ENCODE data around the gene KIAA0825.

The KIAA0825 gene

DNA sequence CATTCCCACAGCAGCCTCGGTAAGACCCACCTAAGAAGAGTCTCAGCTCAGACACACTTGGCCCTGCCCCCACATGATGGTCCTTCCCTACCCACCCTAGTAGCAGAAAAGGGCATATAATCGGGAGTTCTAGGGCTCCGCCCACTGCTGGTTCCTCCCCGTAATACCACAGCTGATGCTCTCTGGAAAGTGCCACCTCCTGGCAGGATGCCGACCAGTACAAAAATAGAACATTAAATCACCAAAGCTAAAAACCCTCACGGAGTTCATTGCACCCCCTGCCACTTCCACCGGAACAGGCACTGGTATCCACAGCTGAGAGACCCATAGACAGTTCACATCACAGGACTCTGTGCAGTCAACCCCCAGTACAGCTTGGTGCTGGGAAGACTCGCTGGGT lies 271.3 kb downstream of the KIAA0825 start:
- Histone ChIP-seq H3K36me3 (replicated peaks) (no peaks in the 10 kb centered on the region), H3K4me3 (no peak overlapping the region), H3K27me3 (ENCODE audit: low read depth) (0 out of 2 replicates have a peak, but pooled peaks cover 2% of the 10 kb centered on the region), H3K9me3 (peaks cover 6% of the 10 kb centered on the region), H3K4me1 (no peaks in the 10 kb centered on the region)
- in situ Hi-C loops (cut with MboI; ENCODE audit: low sequenced_read_pairs) = no loop called here
- no peak for DNase-seq (ENCODE audit: low spot score in 2 of 2)

DNA sequence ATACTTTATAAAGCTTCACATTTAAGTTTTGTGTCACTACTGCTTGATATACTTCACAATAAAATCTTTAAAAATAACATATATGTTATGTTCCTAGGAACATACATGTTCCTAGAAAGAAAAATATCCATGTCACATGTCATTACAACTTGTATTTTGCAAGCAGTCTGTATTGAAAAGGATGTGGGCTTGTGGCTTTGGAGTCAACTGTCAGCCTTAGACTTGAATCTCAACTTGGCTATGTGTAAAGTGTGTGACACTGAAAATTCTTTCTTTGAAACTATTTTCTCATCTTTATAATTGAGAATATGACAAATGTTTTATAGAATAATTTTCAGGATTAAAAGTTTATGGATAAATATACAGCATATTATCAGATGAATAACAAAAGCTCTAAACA lies 273.1 kb downstream of the KIAA0825 start:
- Histone ChIP-seq H3K4me1 (no peaks in the 10 kb centered on the region), H3K9me3 (peaks cover 6% of the 10 kb centered on the region), H3K27me3 (ENCODE audit: low read depth) (no peaks in the 10 kb centered on the region), H3K36me3 (replicated peaks) (no peaks in the 10 kb centered on the region), H3K4me3 (no peak overlapping the region)
- no peak for DNase-seq (ENCODE audit: low spot score in 2 of 2)
- in situ Hi-C loops (cut with MboI; ENCODE audit: low sequenced_read_pairs) = no loop called here

DNA sequence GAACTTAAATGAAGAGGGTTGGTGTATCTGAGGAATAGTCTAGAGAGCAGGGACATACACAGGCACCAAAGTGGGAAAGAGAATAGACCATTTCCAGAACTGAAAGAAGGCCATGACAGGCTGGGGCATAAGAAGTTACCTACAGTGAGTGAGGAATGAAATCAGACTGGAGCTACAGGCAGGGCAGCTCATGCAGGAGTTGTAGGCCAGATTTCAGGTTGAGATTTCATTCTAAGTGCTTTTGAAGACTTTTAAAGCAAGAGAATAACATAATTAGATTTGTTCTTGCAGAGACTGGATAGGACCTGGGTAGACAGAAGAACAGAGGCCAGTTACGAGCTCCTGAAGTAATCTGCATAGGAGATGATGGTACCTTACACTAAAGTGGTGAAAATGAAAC lies 280.8 kb downstream of the KIAA0825 start:
- Histone ChIP-seq H3K27me3 (ENCODE audit: low read depth) (no peaks in the 10 kb centered on the region), H3K36me3 (replicated peaks) (no peaks in the 10 kb centered on the region), H3K9me3 (no peaks in the 10 kb centered on the region), H3K4me3 (no peak overlapping the region), H3K4me1 (peaks cover under 1% of the 10 kb centered on the region; the same call in 1 of the 2 replicates)
- in situ Hi-C loops (cut with MboI; ENCODE audit: low sequenced_read_pairs) = no loop called here
- DNase-seq (ENCODE audit: low spot score in 2 of 2) = no peak

DNA sequence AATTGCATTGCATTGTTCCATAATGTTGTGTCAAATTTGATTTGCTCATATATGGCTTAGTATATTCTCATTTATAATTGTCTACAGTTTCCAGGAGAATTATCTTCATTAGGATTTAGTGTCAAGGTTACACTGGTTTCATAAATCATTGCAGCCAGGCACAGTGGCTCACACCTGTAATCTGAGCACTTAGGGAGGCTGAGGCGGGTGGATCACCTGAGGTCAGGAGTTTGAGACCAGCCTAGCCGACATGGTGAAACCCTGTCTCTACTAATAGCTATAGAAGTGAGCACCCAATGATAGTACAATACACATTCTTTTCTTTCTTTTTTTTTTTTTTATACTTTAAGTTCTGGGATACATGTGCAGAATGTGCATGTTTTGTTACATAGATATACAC lies 282.5 kb downstream of the KIAA0825 start:
- in situ Hi-C loops (cut with MboI; ENCODE audit: low sequenced_read_pairs) = no loop called here

GRCh38 chr5:94329115-94329514 lies 289.3 kb downstream of the KIAA0825 start:
- Histone ChIP-seq H3K27me3 (ENCODE audit: low read depth) (no peaks in the 10 kb centered on the region), H3K36me3 (replicated peaks) (no peaks in the 10 kb centered on the region), H3K9me3 (peaks cover 2% of the 10 kb centered on the region; the same call in 1 of the 2 replicates), H3K4me3 (no peak overlapping the region), H3K4me1 (peaks cover 2% of the 10 kb centered on the region; the same call in 1 of the 2 replicates)
- in situ Hi-C loops (cut with MboI; ENCODE audit: low sequenced_read_pairs) = no loop called here
- no peak for DNase-seq (ENCODE audit: low spot score in 2 of 2)

More for the DNA sequence above, 282.5 kb downstream of the KIAA0825 start:
- H3K9me3 ChIP-seq = peaks cover 2% of the 10 kb centered on the region; the same call in 1 of the 2 replicates
- no peaks in the 10 kb centered on the region for H3K27me3 ChIP-seq (ENCODE audit: low read depth)
- peaks cover 2% of the 10 kb centered on the region; the same call in 1 of the 2 replicates for H3K4me1 ChIP-seq
- H3K36me3 ChIP-seq (replicated peaks) = no peaks in the 10 kb centered on the region
- no peak overlapping the region for H3K4me3 ChIP-seq
- no peak for DNase-seq (ENCODE audit: low spot score in 2 of 2)

DNA sequence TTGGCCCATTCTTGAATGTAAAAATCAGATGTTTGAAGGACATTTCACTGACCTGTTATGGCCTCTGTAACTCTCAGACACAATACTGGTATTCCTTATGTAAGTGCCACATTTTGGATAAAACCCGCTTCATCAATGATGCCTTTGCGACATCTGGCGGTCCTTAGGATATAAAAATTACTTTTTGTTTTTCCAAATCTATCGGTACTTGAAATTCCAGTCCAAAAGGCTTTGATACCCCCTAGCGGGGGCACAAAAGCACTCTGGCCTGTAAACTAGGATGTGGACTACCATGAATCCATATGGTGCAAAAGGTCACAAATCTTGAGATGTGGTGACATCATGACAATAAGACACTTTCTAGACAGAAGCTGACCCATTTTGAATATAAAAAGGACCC lies 291.8 kb downstream of the KIAA0825 start:
- Histone ChIP-seq H3K9me3 (no peaks in the 10 kb centered on the region), H3K4me3 (no peak overlapping the region), H3K27me3 (ENCODE audit: low read depth) (no peaks in the 10 kb centered on the region; the same call in 1 of the 2 replicates), H3K36me3 (replicated peaks) (no peaks in the 10 kb centered on the region), H3K4me1 (no peaks in the 10 kb centered on the region)
- DNase-seq (ENCODE audit: low spot score in 2 of 2) = no peak
- in situ Hi-C loops (cut with MboI; ENCODE audit: low sequenced_read_pairs) = no loop called here

- H3K9me3 ChIP-seq = no peaks in the 10 kb centered on the region
- peaks cover 15% of the 10 kb centered on the region for H3K4me1 ChIP-seq
- H3K36me3 ChIP-seq (replicated peaks) = no peaks in the 10 kb centered on the region
- no peak overlapping the region for H3K4me3 ChIP-seq
- no peaks in the 10 kb centered on the region; the same call in 1 of the 2 replicates for H3K27me3 ChIP-seq (ENCODE audit: low read depth)
- DNase-seq (ENCODE audit: low spot score in 2 of 2) = no peak
- in situ Hi-C loops (cut with MboI; ENCODE audit: low sequenced_read_pairs) = no loop called here
Measured at GRCh38 chr5:94316916-94317838, 301.2 kb downstream of the KIAA0825 start.

GRCh38 chr5:94314460-94315131 lies 303.8 kb downstream of the KIAA0825 start:
- Histone ChIP-seq H3K27me3 (ENCODE audit: low read depth) (no peaks in the 10 kb centered on the region), H3K4me3 (no peak overlapping the region), H3K4me1 (peaks cover 23% of the 10 kb centered on the region), H3K36me3 (replicated peaks) (no peaks in the 10 kb centered on the region), H3K9me3 (no peaks in the 10 kb centered on the region)
- DNase-seq (ENCODE audit: low spot score in 2 of 2) = no peak
- in situ Hi-C loops (cut with MboI; ENCODE audit: low sequenced_read_pairs) = no loop called here

GRCh38 chr5:94313696-94314095 lies 304.7 kb downstream of the KIAA0825 start:
- Histone ChIP-seq H3K4me3 (no peak overlapping the region), H3K36me3 (replicated peaks) (no peaks in the 10 kb centered on the region), H3K27me3 (ENCODE audit: low read depth) (no peaks in the 10 kb centered on the region), H3K9me3 (no peaks in the 10 kb centered on the region), H3K4me1 (peaks cover 23% of the 10 kb centered on the region)
- no peak for DNase-seq (ENCODE audit: low spot score in 2 of 2)
- in situ Hi-C loops (cut with MboI; ENCODE audit: low sequenced_read_pairs) = no loop called here

- H3K4me1 ChIP-seq = peaks cover 23% of the 10 kb centered on the region
- no peaks in the 10 kb centered on the region for H3K9me3 ChIP-seq
- no peak overlapping the region for H3K4me3 ChIP-seq
- in situ Hi-C loops (cut with MboI; ENCODE audit: low sequenced_read_pairs) = no loop called here
- no peak for DNase-seq (ENCODE audit: low spot score in 2 of 2)
- no peaks in the 10 kb centered on the region for H3K27me3 ChIP-seq (ENCODE audit: low read depth)
- H3K36me3 ChIP-seq (replicated peaks) = no peaks in the 10 kb centered on the region
Measured at GRCh38 chr5:94313188-94313587, 305.2 kb downstream of the KIAA0825 start.

GRCh38 chr5:94312298-94312697 lies 306.1 kb downstream of the KIAA0825 start:
- Histone ChIP-seq H3K9me3 (no peaks in the 10 kb centered on the region), H3K4me1 (peaks cover 23% of the 10 kb centered on the region), H3K4me3 (no peak overlapping the region), H3K27me3 (ENCODE audit: low read depth) (no peaks in the 10 kb centered on the region), H3K36me3 (replicated peaks) (no peaks in the 10 kb centered on the region)
- DNase-seq (ENCODE audit: low spot score in 2 of 2) = peak in 1 of 2 experiments; percentile 20
- in situ Hi-C loops (cut with MboI; ENCODE audit: low sequenced_read_pairs) = no loop called here

- Histone ChIP-seq H3K36me3 (replicated peaks) (no peaks in the 10 kb centered on the region), H3K27me3 (ENCODE audit: low read depth) (no peaks in the 10 kb centered on the region; the same call in 1 of the 2 replicates), H3K4me3 (no peak overlapping the region), H3K9me3 (no peaks in the 10 kb centered on the region), H3K4me1 (peaks cover 23% of the 10 kb centered on the region)
- DNase-seq (ENCODE audit: low spot score in 2 of 2) = no peak
- in situ Hi-C loops (cut with MboI; ENCODE audit: low sequenced_read_pairs) = no loop called here
Measured at GRCh38 chr5:94310833-94311232, 307.6 kb downstream of the KIAA0825 start.

DNA sequence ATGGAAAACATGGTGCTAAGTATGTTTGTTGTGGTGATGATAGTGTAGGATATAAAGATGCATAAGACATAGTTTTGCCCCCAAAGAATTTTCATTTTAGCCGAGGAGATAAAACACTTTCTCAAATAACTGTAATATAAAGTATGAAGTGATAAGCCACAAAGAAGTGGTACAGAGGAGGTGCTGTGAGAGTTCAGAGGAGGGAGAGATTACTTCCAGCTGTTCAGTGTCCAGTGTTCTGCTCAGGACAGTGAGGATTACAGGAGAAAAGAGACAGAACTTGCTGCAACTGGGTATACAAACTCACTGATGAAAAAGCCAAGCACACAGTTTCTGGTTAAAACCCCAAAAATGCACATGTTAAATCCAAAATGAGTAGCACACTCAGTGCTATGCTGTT lies 309.3 kb downstream of the KIAA0825 start:
- Histone ChIP-seq H3K4me1 (peaks cover 18% of the 10 kb centered on the region), H3K27me3 (ENCODE audit: low read depth) (no peaks in the 10 kb centered on the region; the same call in 1 of the 2 replicates), H3K4me3 (no peak overlapping the region), H3K36me3 (replicated peaks) (no peaks in the 10 kb centered on the region), H3K9me3 (no peaks in the 10 kb centered on the region)
- DNase-seq (ENCODE audit: low spot score in 2 of 2) = no peak
- in situ Hi-C loops (cut with MboI; ENCODE audit: low sequenced_read_pairs) = no loop called here

GRCh38 chr5:94308442-94308841 lies 310.0 kb downstream of the KIAA0825 start:
- Histone ChIP-seq H3K27me3 (ENCODE audit: low read depth) (no peaks in the 10 kb centered on the region; the same call in 1 of the 2 replicates), H3K36me3 (replicated peaks) (no peaks in the 10 kb centered on the region), H3K4me1 (peaks cover 17% of the 10 kb centered on the region), H3K9me3 (no peaks in the 10 kb centered on the region), H3K4me3 (no peak overlapping the region)
- in situ Hi-C loops (cut with MboI; ENCODE audit: low sequenced_read_pairs) = no loop called here
- no peak for DNase-seq (ENCODE audit: low spot score in 2 of 2)
